Liver (tissue), 9 donors: ENCODE results near the gene SIK2. TPM values are rescaled to one million over a fixed set of nuclear protein-coding genes. Genes with fewer than 3 reads are reported as not detected.

Experiments
- DNase-seq: peaks from one replicate; pipeline ENCODE4 v3.0.0-alpha.2; 2017; ENCODE audit warnings: low spot score
- H3K27ac ChIP-seq, 2 donors: one replicate each; pipeline ENCODE4 v1.7.0; 2013; ENCODE audit warnings: inconsistent platforms in 2 of 2, low read length in 2 of 2, control low read depth in 1 of 2, low read depth in 1 of 2, mild to moderate bottlenecking in 1 of 2
- H3K27me3 ChIP-seq, 4 donors: one replicate each; pipeline versions ENCODE4 v1.6.1 to v1.7.0; 2013; ENCODE audit warnings: low read length in 3 of 4, inconsistent platforms in 1 of 4, mild to moderate bottlenecking in 1 of 4, moderate library complexity in 1 of 4; ENCODE audit not compliant: control insufficient read depth in 4 of 4, insufficient read depth in 4 of 4
- H3K36me3 ChIP-seq, 4 donors: one replicate each; pipeline versions ENCODE4 v1.6.1 to v1.7.0; 2013; ENCODE audit warnings: low read length in 3 of 4, mild to moderate bottlenecking in 3 of 4, low read depth in 1 of 4, moderate library complexity in 1 of 4; ENCODE audit not compliant: control insufficient read depth in 4 of 4, insufficient read depth in 3 of 4
- H3K4me1 ChIP-seq, 4 donors: one replicate each; pipeline versions ENCODE4 v1.6.1 to v1.7.0; 2013; ENCODE audit warnings: low read length in 3 of 4, mild to moderate bottlenecking in 3 of 4, moderate library complexity in 1 of 4; ENCODE audit not compliant: control insufficient read depth in 4 of 4, insufficient read depth in 4 of 4
- H3K4me3 ChIP-seq, 3 donors: one replicate each; pipeline versions ENCODE4 v1.6.1 to v1.7.0; 2013; ENCODE audit warnings: low read length in 3 of 3, control low read depth in 1 of 3, low read depth in 1 of 3, mild to moderate bottlenecking in 1 of 3
- H3K9ac ChIP-seq, 2 donors: one replicate each; pipeline ENCODE4 v1.7.0; 2013; ENCODE audit warnings: low read length in 2 of 2, mild to moderate bottlenecking in 2 of 2, moderate library complexity in 2 of 2, control low read depth in 1 of 2, low read depth in 1 of 2
- H3K9me3 ChIP-seq, 4 donors: one replicate each; pipeline versions ENCODE4 v1.6.1 to v1.7.0; 2013; ENCODE audit warnings: low read length in 3 of 4; ENCODE audit not compliant: control insufficient read depth in 4 of 4
- CTCF ChIP-seq: fragments of 150-350 bp; IDR thresholded peaks from 2 replicates; pipeline ENCODE4 v1.5.1; 2017; ENCODE audit warnings: improper control_type of control experiment, low read depth, low read length; ENCODE audit not compliant: missing input control
- EGR1 ChIP-seq, 2 donors: IDR thresholded peaks; 2 replicates each; pipeline ENCODE4 v1.6.1; 2016 to 2018; ENCODE audit warnings: antibody characterized with exemption in 2 of 2, low read depth in 2 of 2
- FOXA2 ChIP-seq: IDR thresholded peaks from 2 replicates; pipeline ENCODE4 v1.6.1; 2016; ENCODE audit warnings: antibody characterized with exemption
- HNF4A ChIP-seq, 2 donors: conservative IDR thresholded peaks; 2 replicates each; pipeline ENCODE4 v1.6.1; 2016; ENCODE audit warnings: antibody characterized with exemption in 2 of 2, mild to moderate bottlenecking in 2 of 2
- JUND ChIP-seq, 2 donors: IDR thresholded peaks; 2 replicates each; pipeline ENCODE4 v1.6.1; 2016; ENCODE audit warnings: antibody characterized with exemption in 2 of 2
- NR2F2 ChIP-seq: IDR thresholded peaks from 2 replicates; pipeline ENCODE4 v1.6.1; 2016; ENCODE audit warnings: antibody characterized with exemption
- REST ChIP-seq: IDR thresholded peaks from 2 replicates; pipeline ENCODE4 v1.6.1; 2016; ENCODE audit warnings: antibody characterized with exemption, mild to moderate bottlenecking
- YY1 ChIP-seq: IDR thresholded peaks from 2 replicates; pipeline ENCODE4 v1.6.1; 2016; ENCODE audit warnings: antibody characterized with exemption, mild to moderate bottlenecking
- WGBS: extraction: QIAGEN DNeasy Blood & Tissue Kit; methylation state at CpG from one replicate; pipeline ENCODE4 v1.1.7; 2013; 5-methylcytosine and 5-hydroxymethylcytosine counted together
- polyA plus RNA-seq, 2 donors: library from polyadenylated mRNA; stranded (reverse) in 1 of 2; unstranded in 1 of 2; fragments of 200-250 nt in 1 of 2; fragments of >200 nt in 1 of 2; fragmentation: Nextera tagmentation in 1 of 2; extraction: Ambion mirVana in 1 of 2; gene quantifications; one replicate each; pipeline versions ENCODE4 v1.2.1 to v1.2.3, GENCODE V29; 2013 to 2015
- total RNA-seq, 2 donors: library from RNA; depleted of rRNA; stranded (reverse); fragments of >200 nt; gene quantifications; one replicate each; pipeline ENCODE4 v1.2.3, GENCODE V29; 2014
- TF ChIP-seq, protein P1 (sequence below): IDR thresholded peaks from 2 replicates; pipeline ENCODE4 v1.6.1; 2016; ENCODE audit warnings: antibody characterized with exemption
- donor health status: healthy.
- donor health status: healthy.
- donor health status: healthy.
- donor health status: healthy.
- donor health status: healthy.

The SIK2 gene
- total and polyA plus RNA-seq, 4 donors, result 6.5 to 15.0 (median 9.3) TPM

GRCh38 chr11:111765320-111765983, 163.2 kb downstream of the SIK2 start:
- H3K27ac ChIP-seq, result peak overlapping the region; percentile 88 to 95
- TF ChIP-seq REST, result no peak
- H3K27me3 ChIP-seq, result no peaks in the 10 kb centered on the region
- H3K4me3 ChIP-seq, result peak overlapping the region; percentile 89 to 96 (median 94)
- H3K4me1 ChIP-seq, result peaks cover 0 to 28% (median 13%) of the 10 kb centered on the region in 4 donors
- WGBS, result under 1% methylated on average over 28 of the region's 28 CpGs
- no peaks in the 10 kb centered on the region for H3K9me3 ChIP-seq
- H3K36me3 ChIP-seq, result peaks cover 0 to 32% (median 20%) of the 10 kb centered on the region in 4 donors
- DNase-seq, result no peak
- H3K9ac ChIP-seq, result peak overlapping the region; percentile 57 to 100

GRCh38 chr11:111765984-111766833, 164.0 kb downstream of the SIK2 start, which contains the start of gene PPP2R1B:
TSS of gene PPP2R1B (minus strand) at chr11:111766389. CDS start at chr11:111766361, 28 bp downstream.
- Histone ChIP-seq H3K4me3 (peak within 1 kb of the TSS; percentile 89 to 96 (median 94)), H3K4me1 (peaks cover 0 to 32% (median 13%) of the 10 kb centered on the region in 4 donors), H3K36me3 (peaks cover 0 to 24% (median 13%) of the 10 kb centered on the region in 4 donors), H3K9me3 (no peaks in the 10 kb centered on the region), H3K27me3 (no peaks in the 10 kb centered on the region), H3K9ac (peak within 1 kb of the TSS; percentile 82 to 100), H3K27ac (peak within 1 kb of the TSS; percentile 88 to 95)
- TF ChIP-seq NR2F2, result no peak
- peak; percentile 2 for TF ChIP-seq FOXA2
- peak; percentile 96 for TF ChIP-seq YY1
- TF ChIP-seq HNF4A (conservative IDR thresholded peaks at IDR 0.05), result peak; percentile 2 to 17
- TF ChIP-seq REST, result peak; percentile 47
- TF ChIP-seq EGR1 (IDR thresholded peaks at IDR 0.05; ENCODE audit: low read depth in 2 of 2), result no peak
- TF ChIP-seq, protein P1, sequence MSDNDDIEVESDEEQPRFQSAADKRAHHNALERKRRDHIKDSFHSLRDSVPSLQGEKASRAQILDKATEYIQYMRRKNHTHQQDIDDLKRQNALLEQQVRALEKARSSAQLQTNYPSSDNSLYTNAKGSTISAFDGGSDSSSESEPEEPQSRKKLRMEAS, result no peak
- TF ChIP-seq JUND (IDR thresholded peaks at IDR 0.05), result no peak
- TF ChIP-seq CTCF, result no peak
- WGBS, result under 1% methylated on average over 61 of the region's 61 CpGs
- DNase-seq, result peak; percentile 96
